ENCODE results near the gene TNFRSF14. TPM values are rescaled to one million over a fixed set of nuclear protein-coding genes. Genes with fewer than 3 reads are reported as not detected.

TNFRSF14 gene
- total and polyA plus RNA-seq, 2 of the 13 experiments (the other 11 are each of a cell fraction or from before 2014, with no cell fraction given) = 11.9 to 49.9 TPM

GRCh38 chr1:2586154-2587070 is 30.2 kb downstream of the TNFRSF14 start, which contains the start of gene PRXL2B (continued):
- TF ChIP-seq CEBPZ (IDR thresholded peaks at IDR 0.05; ENCODE audit: low read length) (no peak), ZNF124 (CRISPR knock-in tag; IDR thresholded peaks at IDR 0.05) (no peak), SNAPC5 (CRISPR knock-in tag; IDR thresholded peaks at IDR 0.05; ENCODE audit: borderline replicate concordance) (no peak), ZNF570 (CRISPR knock-in tag; IDR thresholded peaks at IDR 0.05; ENCODE audit: borderline replicate concordance) (no peak), DRAP1 (CRISPR knock-in tag; IDR thresholded peaks at IDR 0.05) (peak; percentile 68; the same call in 1 of the 2 replicates), ZBTB7A (CRISPR knock-in tag; IDR thresholded peaks at IDR 0.05) (peak; percentile 65; the same call in 1 of the 2 replicates), ZBTB43 (CRISPR knock-in tag; conservative IDR thresholded peaks at IDR 0.05) (no peak), ZNF337 (CRISPR knock-in tag; IDR thresholded peaks at IDR 0.05; ENCODE audit: borderline replicate concordance, low read depth) (no peak), ZZZ3 (CRISPR knock-in tag; IDR thresholded peaks at IDR 0.05; ENCODE audit: borderline replicate concordance) (no peak), NRL (CRISPR knock-in tag; IDR thresholded peaks at IDR 0.05; ENCODE audit: borderline replicate concordance) (no peak), ZNF800 (CRISPR knock-in tag; IDR thresholded peaks at IDR 0.05) (no peak), TMF1 (CRISPR knock-in tag; IDR thresholded peaks at IDR 0.05; ENCODE audit: low read depth) (no peak), ETS1 (CRISPR knock-in tag; IDR thresholded peaks at IDR 0.05) (no peak), DDIT3 (CRISPR knock-in tag; IDR thresholded peaks at IDR 0.05) (no peak)

Data from HepG2 (cell line).